Panc1 (cell line): Measurements from ENCODE around the gene TRPM4. TPM values are rescaled to one million over a fixed set of nuclear protein-coding genes. Genes with fewer than 3 reads are reported as not detected.

Experiments used
- ATAC-seq: fragments of 200-7000 bp; cut with Tn5 transposase; 2 replicates; pipeline ENCODE4 v1.9.1; 2020; ENCODE audit warnings: mild to moderate bottlenecking, moderate library complexity
- BruUV-seq: library from RNA; stranded (reverse); fragments of 400-500 nt; replicated peaks from 2 replicates; lab custom pipeline; 2021; lab: Mats Ljungman, UMichigan
- CTCF ChIA-PET: fragments of 300-600 bp; sonication (Branson Sonifier 250); formaldehyde crosslinking; loops from one replicate; lab custom pipeline; 2022; ENCODE audit warnings: antibody characterized with exemption; lab: Charles Lee
- POLR2A ChIA-PET: fragments of 300-600 bp; sonication (Branson Sonifier 250); formaldehyde crosslinking; loops from one replicate; lab custom pipeline; 2022; ENCODE audit warnings: antibody characterized with exemption; lab: Charles Lee
- DNase-seq: peaks from one replicate; pipeline ENCODE4 v3.0.0-alpha.2; 2010; ENCODE audit warnings: low read depth, low spot score
- H3K27ac ChIP-seq: 2 replicates; pipeline ENCODE4 v1.5.1; 2011; ENCODE audit warnings: mild to moderate bottlenecking, low read length, inconsistent platforms
- H3K27me3 ChIP-seq: fragments of 200-500 bp; sonication (Bioruptor generic); 2 replicates; pipeline ENCODE4 v1.6.0; 2014; ENCODE audit warnings: low read length, inconsistent platforms; ENCODE audit not compliant: control insufficient read depth, insufficient read depth
- H3K36me3 ChIP-seq: fragments of 200-500 bp; sonication (Bioruptor generic); 2 replicates; pipeline ENCODE4 v1.5.1; 2014; ENCODE audit warnings: inconsistent platforms, mild to moderate bottlenecking, low read length, moderate library complexity; ENCODE audit not compliant: control insufficient read depth, insufficient read depth
- H3K4me1 ChIP-seq: 2 replicates; pipeline ENCODE4 v1.5.1; 2011; ENCODE audit warnings: inconsistent platforms, mild to moderate bottlenecking, low read length, moderate library complexity; ENCODE audit not compliant: control insufficient read depth, insufficient read depth
- H3K4me3 ChIP-seq, 2 experiments: 2 replicates each; pipeline ENCODE4 v1.5.1; 2011 to 2012; ENCODE audit warnings: low read depth in 2 of 2, low read length in 2 of 2, mild to moderate bottlenecking in 2 of 2, inconsistent platforms in 1 of 2, moderate library complexity in 1 of 2
- H3K9me3 ChIP-seq: fragments of 200-500 bp; sonication (Bioruptor generic); 2 replicates; pipeline ENCODE4 v1.5.1; 2014; ENCODE audit warnings: low read depth, mild to moderate bottlenecking, inconsistent platforms, low read length, moderate library complexity; ENCODE audit not compliant: control insufficient read depth, insufficient read depth
- POLR2AphosphoS5 ChIP-seq: IDR thresholded peaks from 2 replicates; pipeline ENCODE4 v1.6.1; 2012; ENCODE audit warnings: mild to moderate bottlenecking, low read depth, low read length, moderate library complexity
- REST ChIP-seq, 2 experiments: IDR thresholded peaks; 2 replicates each; pipeline ENCODE4 v1.6.1; 2011 to 2012; ENCODE audit warnings: low read depth in 2 of 2, control low read depth in 1 of 2, low read length in 1 of 2, mild to moderate bottlenecking in 1 of 2, moderate library complexity in 1 of 2; ENCODE audit not compliant: insufficient read depth in 1 of 2
- SIN3A ChIP-seq: IDR thresholded peaks from 2 replicates; pipeline ENCODE4 v1.6.1; 2012; ENCODE audit warnings: low read depth, mild to moderate bottlenecking, low read length, moderate library complexity, borderline replicate concordance; ENCODE audit not compliant: insufficient read depth
- TCF7L2 ChIP-seq: IDR thresholded peaks from 2 replicates; pipeline ENCODE4 v1.6.1; 2011; ENCODE audit warnings: mild to moderate bottlenecking, low read depth, low read length, inconsistent platforms
- in situ Hi-C: cut with HindIII; loops from 2 replicates; pipeline ENCODE4 v1.10.0; 2016; ENCODE audit warnings: low sequenced_read_pairs, low pct_unique_long_range_greater_than_20kb
- intact Hi-C: fragments of 100-400 bp; cut with micrococcal nuclease; formaldehyde crosslinking; loops from one replicate; pipeline ENCODE4 v1.10.0; 2022; ENCODE audit not compliant: unreplicated experiment
- total RNA-seq: library from RNA; stranded (reverse); gene quantifications from one replicate; pipeline ENCODE4 v1.2.1, GENCODE V29; 2021; ENCODE audit not compliant: unreplicated experiment
- TF ChIP-seq, protein P1 (sequence below): fragments of 450-650 bp; IDR thresholded peaks from 2 replicates; pipeline ENCODE4 v1.5.1; 2017; ENCODE audit warnings: mild to moderate bottlenecking

TRPM4 gene
- total RNA-seq, 1 experiment from 2014 or later, result 19.4 TPM

DNA sequence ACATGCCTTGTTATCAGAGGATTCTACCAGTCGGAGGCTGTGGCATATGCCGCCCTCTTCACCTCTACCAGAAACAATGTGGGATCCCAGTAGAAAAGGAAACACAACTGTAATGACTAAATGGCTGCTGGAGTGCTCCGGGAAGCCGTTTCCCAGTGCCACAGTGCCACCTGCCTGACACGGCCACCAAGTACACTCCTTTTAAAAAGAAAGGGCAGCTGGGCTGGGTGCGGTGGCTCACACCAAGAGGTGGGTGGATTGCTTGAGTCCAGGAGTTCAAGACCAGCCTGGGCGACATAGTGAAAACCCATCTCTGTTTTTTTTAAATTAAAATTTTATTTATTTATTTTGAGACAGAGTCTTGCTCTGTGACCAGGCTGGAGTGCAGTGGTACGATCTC lies 67.3 kb downstream of the TRPM4 start:
- in situ Hi-C loops (no loop called here), intact Hi-C loops (no loop called here)
- no TSS peak for BruUV-seq

DNA sequence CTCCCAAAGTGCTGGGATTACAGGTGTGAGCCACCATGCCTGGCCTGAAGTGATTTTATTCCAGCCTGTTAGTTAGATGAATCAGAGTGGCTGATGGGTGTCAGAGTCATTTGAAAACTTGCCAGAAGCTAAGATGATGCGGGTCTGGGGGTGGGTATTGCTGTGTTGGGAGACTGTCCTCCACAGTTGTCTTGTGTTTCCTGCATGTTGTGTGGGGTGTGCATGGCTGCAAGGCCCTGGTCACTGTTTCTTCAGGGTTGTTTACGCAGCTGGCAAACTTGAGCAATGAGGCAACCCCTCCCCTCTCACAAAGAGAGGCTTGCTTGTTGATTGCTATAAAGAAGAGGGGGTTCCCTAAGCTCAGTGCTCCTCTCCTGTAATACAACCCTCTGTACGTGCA lies 71.8 kb downstream of the TRPM4 start:
- Histone ChIP-seq H3K27me3 (no peaks in the 10 kb centered on the region), H3K4me3 (no peak overlapping the region), H3K27ac (no peak overlapping the region), H3K4me1 (no peaks in the 10 kb centered on the region), H3K36me3 (no peaks in the 10 kb centered on the region), H3K9me3 (no peaks in the 10 kb centered on the region)
- no TSS peak for BruUV-seq
- intact Hi-C loops (no loop called here), in situ Hi-C loops (no loop called here)
- TF ChIP-seq REST (IDR thresholded peaks at IDR 0.05; ENCODE audit: insufficient read depth in 1 of 2, low read depth in 2 of 2, low read length in 1 of 2) (no peak), POLR2AphosphoS5 (no peak), TCF7L2 (no peak), SIN3A (no peak)
- TF ChIP-seq, protein P1, sequence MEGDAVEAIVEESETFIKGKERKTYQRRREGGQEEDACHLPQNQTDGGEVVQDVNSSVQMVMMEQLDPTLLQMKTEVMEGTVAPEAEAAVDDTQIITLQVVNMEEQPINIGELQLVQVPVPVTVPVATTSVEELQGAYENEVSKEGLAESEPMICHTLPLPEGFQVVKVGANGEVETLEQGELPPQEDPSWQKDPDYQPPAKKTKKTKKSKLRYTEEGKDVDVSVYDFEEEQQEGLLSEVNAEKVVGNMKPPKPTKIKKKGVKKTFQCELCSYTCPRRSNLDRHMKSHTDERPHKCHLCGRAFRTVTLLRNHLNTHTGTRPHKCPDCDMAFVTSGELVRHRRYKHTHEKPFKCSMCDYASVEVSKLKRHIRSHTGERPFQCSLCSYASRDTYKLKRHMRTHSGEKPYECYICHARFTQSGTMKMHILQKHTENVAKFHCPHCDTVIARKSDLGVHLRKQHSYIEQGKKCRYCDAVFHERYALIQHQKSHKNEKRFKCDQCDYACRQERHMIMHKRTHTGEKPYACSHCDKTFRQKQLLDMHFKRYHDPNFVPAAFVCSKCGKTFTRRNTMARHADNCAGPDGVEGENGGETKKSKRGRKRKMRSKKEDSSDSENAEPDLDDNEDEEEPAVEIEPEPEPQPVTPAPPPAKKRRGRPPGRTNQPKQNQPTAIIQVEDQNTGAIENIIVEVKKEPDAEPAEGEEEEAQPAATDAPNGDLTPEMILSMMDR, result no peak
- POLR2A ChIA-PET, result no interaction called here
- ATAC-seq, result no peak
- CTCF ChIA-PET, result no interaction called here
- no peak for DNase-seq

More for the DNA sequence above, 67.3 kb downstream of the TRPM4 start:
- H3K27me3 ChIP-seq, result no peaks in the 10 kb centered on the region
- peak; percentile 92 for ATAC-seq
- POLR2A ChIA-PET, result interaction anchor here (0.6 kb wide), 1 partner anchor 74 kb away, joined by 8 read pairs; no protein-coding TSS in a partner anchor
- no peak overlapping the region for H3K27ac ChIP-seq
- CTCF ChIA-PET, result interaction anchor here (0.6 to 1.8 kb wide), 3 partner anchors 26 to 416 kb away, joined by 3 to 5 read pairs (median 4); no protein-coding TSS in a partner anchor
- no peak overlapping the region for H3K4me3 ChIP-seq
- no peaks in the 10 kb centered on the region for H3K36me3 ChIP-seq
- H3K9me3 ChIP-seq, result no peaks in the 10 kb centered on the region
- H3K4me1 ChIP-seq, result no peaks in the 10 kb centered on the region
- no peak for DNase-seq
- TF ChIP-seq, protein P1, result peak; percentile 77
- TF ChIP-seq SIN3A, result no peak
